HG02642 (cell line): ENCODE results near the gene FAM3D.
"Not testable (repeated sequence)": the region's sequence is repeated elsewhere in the genome, so short reads cannot be mapped to it uniquely, and the experiment has no call there.

Experiments
- ATAC-seq: cut with Tn5 transposase; IDR thresholded peaks from one replicate; pipeline ENCODE4 v1.9.1; 2021; ENCODE audit warnings: mild to moderate bottlenecking; ENCODE audit not compliant: unreplicated experiment, poor library complexity

The FAM3D gene

GRCh38 chr3:58685641-58686040, 19.1 kb upstream of the FAM3D start:
- ATAC-seq: no peak

GRCh38 chr3:58683466-58683865, 16.9 kb upstream of the FAM3D start:
- ATAC-seq: peak; percentile 72

- no peak for ATAC-seq
These were observed 16.5 kb upstream of the FAM3D start for GRCh38 chr3:58683001-58683458.

GRCh38 chr3:58681863-58682262, 15.3 kb upstream of the FAM3D start:
- ATAC-seq: no peak

GRCh38 chr3:58680879-58681525, 14.4 kb upstream of the FAM3D start:
- ATAC-seq: no peak

GRCh38 chr3:58679974-58680666, 13.5 kb upstream of the FAM3D start:
- ATAC-seq: no peak

- ATAC-seq: no peak
These were observed 12.9 kb upstream of the FAM3D start for GRCh38 chr3:58679446-58679845.

GRCh38 chr3:58678177-58678970, 11.8 kb upstream of the FAM3D start:
- ATAC-seq: not testable (repeated sequence)

GRCh38 chr3:58672880-58673279, 6.3 kb upstream of the FAM3D start:
- no peak for ATAC-seq

GRCh38 chr3:58672451-58672850, 5.9 kb upstream of the FAM3D start:
- ATAC-seq: no peak

GRCh38 chr3:58670506-58671135, 4.0 kb upstream of the FAM3D start:
- ATAC-seq: no peak

GRCh38 chr3:58668247-58668646, 1.7 kb upstream of the FAM3D start:
- no peak for ATAC-seq

- no peak for ATAC-seq
These were observed 1.1 kb upstream of the FAM3D start for GRCh38 chr3:58667704-58668103.

GRCh38 chr3:58667229-58667628, 655 bp upstream of the FAM3D start:
- no peak for ATAC-seq

GRCh38 chr3:58665405-58665804, 1.2 kb downstream of the FAM3D start:
- ATAC-seq: no peak

GRCh38 chr3:58664611-58665010, 2.0 kb downstream of the FAM3D start:
- no peak for ATAC-seq

- ATAC-seq: no peak
These were observed 4.6 kb downstream of the FAM3D start for GRCh38 chr3:58661836-58662420.

GRCh38 chr3:58660998-58661397, 5.6 kb downstream of the FAM3D start:
- ATAC-seq: no peak

- ATAC-seq: no peak
These were observed 7.4 kb downstream of the FAM3D start for GRCh38 chr3:58659051-58659675.

GRCh38 chr3:58658508-58658907, 8.1 kb downstream of the FAM3D start:
- no peak for ATAC-seq
